Heart left ventricle (tissue), 16 donors: Measurements from ENCODE around the gene NEDD8. TPM values are rescaled to one million over a fixed set of nuclear protein-coding genes. Genes with fewer than 3 reads are reported as not detected.
A peak's percentile ranks its signal among the peaks of the same experiment; 100 is the strongest.

Source experiments
- ATAC-seq, 4 donors: fragments of 200-7000 bp; cut with Tn5 transposase; one replicate each; pipeline ENCODE4 v1.9.1; 2020 to 2022; ENCODE audit warnings: moderate library complexity in 4 of 4, mild to moderate bottlenecking in 3 of 4, moderate number of reproducible peaks in 1 of 4
- DNase-seq, 5 donors: peaks; one replicate each; pipeline ENCODE4 v3.0.0-alpha.2; 2020
- H3K27ac ChIP-seq, 12 donors: fragments of 200-600 bp; sonication (generic) in 4 of 12; one replicate each; pipeline versions ENCODE4 v1.5.0 to v1.8.0; 2016 to 2022; ENCODE audit warnings: mild to moderate bottlenecking in 2 of 12
- H3K27me3 ChIP-seq, 9 donors: fragments of 200-600 bp; sonication (generic) in 2 of 9; one replicate each; pipeline versions ENCODE4 v1.5.1 to v1.8.0; 2016 to 2022; ENCODE audit warnings: mild to moderate bottlenecking in 3 of 9
- H3K36me3 ChIP-seq, 9 donors: fragments of 200-600 bp; sonication (generic) in 2 of 9; one replicate each; pipeline versions ENCODE4 v1.5.0 to v1.8.0; 2018 to 2022; ENCODE audit warnings: mild to moderate bottlenecking in 2 of 9
- H3K4me1 ChIP-seq, 12 donors: fragments of 200-600 bp; sonication (generic) in 4 of 12; one replicate each; pipeline versions ENCODE4 v1.5.0 to v1.8.0; 2016 to 2022; ENCODE audit warnings: mild to moderate bottlenecking in 3 of 12
- H3K4me3 ChIP-seq, 12 donors: fragments of 200-600 bp; sonication (generic) in 4 of 12; one replicate each; pipeline versions ENCODE4 v1.5.0 to v1.8.0; 2017 to 2022; ENCODE audit warnings: mild to moderate bottlenecking in 9 of 12, moderate library complexity in 4 of 12
- H3K9me3 ChIP-seq, 12 donors: fragments of 200-600 bp; sonication (generic) in 4 of 12; one replicate each; pipeline versions ENCODE4 v1.5.0 to v1.8.0; 2016 to 2022; ENCODE audit warnings: mild to moderate bottlenecking in 1 of 12
- POLR2A ChIP-seq, 2 donors: fragments of 450-650 bp; IDR thresholded peaks; one replicate each; pipeline ENCODE4 v1.6.1; 2017; ENCODE audit warnings: antibody characterized with exemption in 2 of 2, mild to moderate bottlenecking in 2 of 2, moderate library complexity in 2 of 2
- WGBS, 4 donors: extraction: QIAGEN DNeasy Blood & Tissue Kit in 2 of 4; methylation state at CpG; one replicate each; pipeline versions ENCODE4 v1.1.5 to v1.1.7; 2013 to 2018; 5-methylcytosine and 5-hydroxymethylcytosine counted together
- intact Hi-C, 10 donors: fragments of 100-400 bp; cut with DNase I; formaldehyde crosslinking; loops; one replicate each; pipeline versions ENCODE4 v1.11.1 to v1.14.2; 2022
- long read RNA-seq, 3 donors: library from polyadenylated mRNA; unstranded; transcript quantifications; one replicate each; pipeline ENCODE4 v2.0.0, GENCODE V29; 2020 to 2021
- polyA plus RNA-seq, 2 donors: library from polyadenylated mRNA; stranded (reverse); fragments of 200-250 nt; gene quantifications; one replicate each; pipeline ENCODE4 v1.2.3, GENCODE V29; 2013
- total RNA-seq, 9 donors: library from RNA; depleted of rRNA in 2 of 9; stranded (reverse); fragments of >200 nt in 2 of 9; fragmentation: NEBNext Ultra II Directional in 3 of 9; extraction: Animal tissue kit (Norgen Biotek cat#: 25700) in 3 of 9; gene quantifications; one replicate each; pipeline versions ENCODE4 v1.1.0 to v1.2.4, GENCODE V29; 2016 to 2023
- TF ChIP-seq, protein P1 (sequence below), 12 donors: fragments of 200-600 bp; sonication (generic) in 4 of 12; IDR thresholded peaks; one replicate each; pipeline versions ENCODE4 v1.5.0 to v1.8.0; 2018 to 2022; ENCODE audit warnings: antibody characterized with exemption in 12 of 12, mild to moderate bottlenecking in 5 of 12
- donor health status: ischemic (EF 13 %, LVEDD 7.1; RV severe dilation, severe dysfunction).
- donor health status: healthy with polysubstance abuse.
- donor health status: DM: no; HTN: yes; CAD: no.
- donor health status: DM: no; HTN: no; CAD: no.
- donor health status: ischemic (EF 25% LVEDD 6.9; RV normal size, moderate dysfunction).
- donor health status: ischemic (EF 25% LVEDD 5.7; RV mildly dilated, moderate dysfunction).
- donor health status: healthy.
- donor health status: DM: yes; HTN: yes; CAD: no.
- donor health status: ischemic (EF 35%, LVEDD 5.7; RV mildly dilated, moderate dysfunction).
- donor health status: nonischemic (EF 11% LVEDD 7.7; RV severe dilation, severe dysfunction).
- donor health status: DM: yes; HTN: yes; CAD: no.
- donor health status: PGD.
- donor health status: ischemic (EF 29% LVEDD 5.4; RV normal size, mild dysfunction).
- donor health status: nonischemic (EF 23%, LVEDD 6.1; RV moderate dilation, normal function).

The NEDD8 gene
- total RNA-seq, result 100 to 1,000 TPM; 174 to 217 (median 197) TPM
- polyA plus RNA-seq, result 100 to 1,000 TPM; 276 to 287 TPM
- long read RNA-seq, donor 1, transcript NEDD8-201 (4 exons, 708 nt), result major isoform, 81 of 87 reads
- long read RNA-seq, donor 1, partial matches to known transcripts, result 0 of 87 reads
- long read RNA-seq, donor 1, other reads (novel, unspliced or antisense), result 4 of 87 reads
- long read RNA-seq, donor 2, transcript NEDD8-201 (4 exons, 708 nt), result major isoform, 37 of 40 reads
- long read RNA-seq, donor 2, partial matches to known transcripts, result 0 of 40 reads
- long read RNA-seq, donor 2, other reads (novel, unspliced or antisense), result 2 of 40 reads
- long read RNA-seq, donor 3, transcript NEDD8-201 (4 exons, 708 nt), result major isoform, 55 of 60 reads
- long read RNA-seq, donor 3, partial matches to known transcripts, result 1 of 60 reads
- long read RNA-seq, donor 3, other reads (novel, unspliced or antisense), result 3 of 60 reads

DNA sequence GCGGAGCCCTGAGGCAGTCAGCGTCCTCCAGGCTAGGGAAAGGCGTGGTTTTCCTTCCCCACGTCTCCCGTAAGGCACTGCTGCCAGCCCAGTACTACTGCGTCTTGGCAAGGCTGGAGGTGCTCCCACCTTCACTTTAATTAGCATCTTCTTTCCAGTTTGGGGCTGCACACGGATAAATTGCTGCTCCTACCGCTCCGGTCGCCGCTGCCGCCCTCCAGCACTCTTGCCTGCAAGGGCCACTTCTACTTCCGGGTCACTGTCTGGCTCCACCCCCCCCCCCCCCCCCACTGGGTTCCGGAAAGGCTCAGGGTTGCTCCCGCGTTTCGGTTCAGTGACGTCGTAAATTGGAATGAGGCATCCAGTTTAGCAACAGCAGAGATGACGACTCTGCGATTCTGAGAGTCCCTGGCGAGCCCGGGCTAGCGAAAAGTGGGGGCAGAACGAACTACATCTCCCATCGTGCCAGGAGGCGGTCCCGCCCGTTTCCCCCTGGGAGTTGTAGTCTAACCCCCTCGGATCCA is at the start of gene NEDD8:
Gene NEDD8 (minus strand): TSS at position 247 of the 524 bp plus-strand sequence. CDS start 100 bp downstream, at position 147.
- Histone ChIP-seq H3K36me3 (peaks cover 0 to 51% (median 39%) of the 10 kb centered on the region in 9 donors), H3K4me3 (peak within 1 kb of the TSS; percentile 55 to 99 (median 88)), H3K27me3 (no peaks in the 10 kb centered on the region), H3K4me1 (peaks cover 0 to 53% (median 31%) of the 10 kb centered on the region in 12 donors), H3K9me3 (no peaks in the 10 kb centered on the region), H3K27ac (peak within 1 kb of the TSS; percentile 72 to 98 (median 93))
- TF ChIP-seq, protein P1, sequence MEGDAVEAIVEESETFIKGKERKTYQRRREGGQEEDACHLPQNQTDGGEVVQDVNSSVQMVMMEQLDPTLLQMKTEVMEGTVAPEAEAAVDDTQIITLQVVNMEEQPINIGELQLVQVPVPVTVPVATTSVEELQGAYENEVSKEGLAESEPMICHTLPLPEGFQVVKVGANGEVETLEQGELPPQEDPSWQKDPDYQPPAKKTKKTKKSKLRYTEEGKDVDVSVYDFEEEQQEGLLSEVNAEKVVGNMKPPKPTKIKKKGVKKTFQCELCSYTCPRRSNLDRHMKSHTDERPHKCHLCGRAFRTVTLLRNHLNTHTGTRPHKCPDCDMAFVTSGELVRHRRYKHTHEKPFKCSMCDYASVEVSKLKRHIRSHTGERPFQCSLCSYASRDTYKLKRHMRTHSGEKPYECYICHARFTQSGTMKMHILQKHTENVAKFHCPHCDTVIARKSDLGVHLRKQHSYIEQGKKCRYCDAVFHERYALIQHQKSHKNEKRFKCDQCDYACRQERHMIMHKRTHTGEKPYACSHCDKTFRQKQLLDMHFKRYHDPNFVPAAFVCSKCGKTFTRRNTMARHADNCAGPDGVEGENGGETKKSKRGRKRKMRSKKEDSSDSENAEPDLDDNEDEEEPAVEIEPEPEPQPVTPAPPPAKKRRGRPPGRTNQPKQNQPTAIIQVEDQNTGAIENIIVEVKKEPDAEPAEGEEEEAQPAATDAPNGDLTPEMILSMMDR (IDR thresholded peaks at IDR 0.05), result no peak
- peak in 1 of 2 donors; percentile 63 for TF ChIP-seq POLR2A (IDR thresholded peaks at IDR 0.05)
- peak; percentile 89 to 93 (median 90) for ATAC-seq
- peak; percentile 92 to 95 (median 93) for DNase-seq
- intact Hi-C loops, result loop anchor here in 3 of 10 donors (1.0 to 5.0 kb wide), 4 partner anchors 10 to 205 kb away; partner anchors contain the start of genes EMC9 (in 1 of the 3), TINF2 (in 1 of the 3) and TM9SF1 (in 1 of the 3)
- WGBS, 4 donors, result 0 to 1% (median 0%) methylated on average over 24 to 30 of the region's 30 CpGs

DNA sequence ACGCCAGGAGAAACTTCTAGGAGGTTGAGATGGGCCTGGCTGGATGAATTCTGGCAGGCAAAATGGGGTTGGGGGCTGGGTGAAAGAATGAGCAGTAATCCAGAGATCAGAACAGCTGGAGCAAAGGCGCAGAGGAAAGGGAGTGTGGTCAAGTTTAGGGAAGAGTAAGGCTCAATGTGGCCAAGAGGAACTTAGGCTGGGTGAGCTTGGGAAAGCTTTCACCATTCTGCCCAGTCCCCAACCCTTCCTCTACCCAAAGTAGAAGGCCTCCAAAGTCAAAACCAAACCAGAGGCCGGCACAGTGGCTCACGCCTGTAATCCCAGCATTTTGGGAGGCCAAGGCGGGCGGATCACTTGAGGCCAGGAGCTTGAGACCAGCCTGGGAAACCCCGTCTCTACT is 49.5 kb upstream of the NEDD8 start:
- Histone ChIP-seq H3K4me1 (peaks cover 0 to 63% (median 8%) of the 10 kb centered on the region in 12 donors), H3K9me3 (no peaks in the 10 kb centered on the region), H3K4me3 (no peak overlapping the region), H3K27me3 (no peaks in the 10 kb centered on the region), H3K27ac (peak overlapping the region in 3 of 12 donors; percentile 22 to 81 (median 38)), H3K36me3 (no peaks in the 10 kb centered on the region)
- intact Hi-C loops, result no loop called here
- WGBS, 4 donors, result 82 to 95% (median 94%) methylated on average over 7 of the region's 7 CpGs
- TF ChIP-seq, protein P1 (IDR thresholded peaks at IDR 0.05), result no peak
- TF ChIP-seq POLR2A (IDR thresholded peaks at IDR 0.05), result no peak
- ATAC-seq, result no peak
- DNase-seq, result no peak

DNA sequence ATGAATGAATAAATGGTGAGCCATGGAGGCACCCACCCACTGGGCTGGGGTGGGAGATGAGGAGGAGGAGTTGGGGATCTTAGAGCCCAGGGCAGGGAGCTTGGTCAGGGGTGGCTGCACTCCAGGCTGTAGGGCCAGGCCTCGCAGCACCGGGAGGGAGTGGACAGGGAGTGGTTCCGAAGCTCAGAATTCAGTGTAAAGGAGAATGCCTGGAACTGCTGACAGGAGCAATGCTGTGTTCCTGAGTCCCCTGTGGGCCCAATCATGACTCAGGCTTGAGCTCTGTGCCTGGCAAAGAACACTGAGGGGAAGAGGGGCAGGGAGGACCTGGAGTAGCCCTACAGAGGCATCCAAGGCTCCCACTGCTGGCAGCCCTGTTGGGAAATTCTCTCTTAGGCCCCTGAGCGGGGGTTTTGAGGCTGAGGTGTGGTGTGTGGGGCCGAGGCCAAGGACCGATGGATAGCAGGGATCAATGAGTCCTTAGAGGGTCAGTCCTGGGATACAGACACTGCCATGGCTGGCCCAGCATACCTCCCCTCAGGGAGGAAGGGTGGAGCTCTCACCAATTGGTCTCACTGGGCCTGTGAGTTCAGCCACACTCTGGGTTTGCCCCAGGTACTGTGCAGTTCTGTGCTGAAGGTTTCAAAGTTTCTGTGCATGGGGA is 48.8 kb upstream of the NEDD8 start:
- Histone ChIP-seq H3K36me3 (no peaks in the 10 kb centered on the region), H3K4me3 (no peak overlapping the region), H3K27me3 (no peaks in the 10 kb centered on the region), H3K27ac (peak overlapping the region in 5 of 12 donors; percentile 3 to 81 (median 38)), H3K4me1 (peaks cover 0 to 69% (median 8%) of the 10 kb centered on the region in 12 donors), H3K9me3 (no peaks in the 10 kb centered on the region)
- no peak for TF ChIP-seq POLR2A (IDR thresholded peaks at IDR 0.05)
- peak in 1 of 5 donors; percentile 58 for DNase-seq
- 64 to 72% (median 68%) methylated on average over 6 of the region's 6 CpGs for WGBS, 4 donors
- intact Hi-C loops, result no loop called here
- ATAC-seq, result peak in 3 of 4 donors; percentile 12 to 44 (median 21)

DNA sequence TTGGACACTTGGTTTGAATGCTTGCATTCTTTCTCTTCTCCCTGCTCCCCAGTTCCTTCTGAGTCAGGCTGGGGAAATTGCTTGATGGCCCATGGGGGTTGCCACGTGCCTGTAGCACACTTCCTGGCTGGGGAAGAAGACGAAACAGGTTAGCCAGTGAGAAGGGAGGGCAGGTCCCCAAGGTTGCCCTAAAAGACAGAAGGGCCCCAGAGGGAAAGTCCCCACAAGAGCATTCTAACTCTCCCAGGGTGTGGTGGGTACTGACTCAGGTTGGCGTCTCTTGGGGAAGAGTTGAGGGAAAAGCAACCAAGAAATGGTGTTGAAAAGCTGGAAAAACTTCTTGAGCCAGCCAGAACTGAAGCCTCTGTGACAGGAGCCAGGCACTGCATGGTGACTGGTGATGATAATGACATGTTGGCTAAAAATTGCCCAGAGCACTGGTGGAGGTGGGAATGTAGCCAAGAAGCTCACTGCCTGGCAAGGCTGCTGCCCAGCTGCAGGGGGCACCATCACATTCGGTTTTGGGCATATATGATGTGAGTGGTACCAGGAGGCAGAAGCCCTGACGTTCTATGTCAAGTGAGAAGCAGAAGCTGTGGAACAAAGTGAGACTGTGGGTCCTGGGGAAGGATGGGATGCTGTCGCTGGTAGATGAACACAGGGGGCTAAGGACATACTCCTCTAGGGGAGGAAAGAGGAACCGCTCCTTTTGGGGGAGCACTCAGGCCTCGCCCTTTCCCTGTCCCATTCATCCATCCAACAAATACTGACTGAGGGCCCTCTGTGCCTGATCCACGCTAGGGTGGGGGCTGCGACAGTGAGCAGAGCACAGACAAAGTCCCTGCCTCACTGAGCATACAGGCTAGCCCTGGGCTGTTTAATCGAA is 47.4 kb upstream of the NEDD8 start:
- no peaks in the 10 kb centered on the region for H3K36me3 ChIP-seq
- intact Hi-C loops, result no loop called here
- peak overlapping the region in 11 of 12 donors; percentile 41 to 87 (median 72) for H3K27ac ChIP-seq
- no peaks in the 10 kb centered on the region for H3K27me3 ChIP-seq
- peaks cover 0 to 77% (median 8%) of the 10 kb centered on the region in 12 donors for H3K4me1 ChIP-seq
- DNase-seq (peak in 4 of 5 donors; percentile 60 to 81 (median 67)), ATAC-seq (peak; percentile 75 to 86 (median 80))
- TF ChIP-seq POLR2A (IDR thresholded peaks at IDR 0.05), result no peak
- TF ChIP-seq, protein P1 (IDR thresholded peaks at IDR 0.05), result peak in 11 of 12 donors; percentile 32 to 68 (median 42)
- no peak overlapping the region for H3K4me3 ChIP-seq
- no peaks in the 10 kb centered on the region for H3K9me3 ChIP-seq
- WGBS, 4 donors, result 58 to 66% (median 64%) methylated on average over 11 of the region's 11 CpGs
